Ishikawa (cell line): ENCODE results near the gene CLCA2.

Source experiments
- CEBPB ChIP-seq: IDR thresholded peaks from 2 replicates; pipeline ENCODE4 v1.6.1; 2012
- CREB1 ChIP-seq: IDR thresholded peaks from 2 replicates; pipeline ENCODE4 v1.6.1; 2012; ENCODE audit warnings: low read depth
- EGR1 ChIP-seq: IDR thresholded peaks from 2 replicates; pipeline ENCODE4 v1.6.1; 2012
- EP300 ChIP-seq: IDR thresholded peaks from 2 replicates; pipeline ENCODE4 v1.6.1; 2012; ENCODE audit warnings: borderline replicate concordance
- FOXM1 ChIP-seq: IDR thresholded peaks from 2 replicates; pipeline ENCODE4 v1.6.1; 2012; ENCODE audit warnings: low read depth, borderline replicate concordance
- MAX ChIP-seq: IDR thresholded peaks from 2 replicates; pipeline ENCODE4 v1.6.1; 2012
- NFIC ChIP-seq: IDR thresholded peaks from 2 replicates; pipeline ENCODE4 v1.6.1; 2012
- RAD21 ChIP-seq: IDR thresholded peaks from 2 replicates; pipeline ENCODE4 v1.6.1; 2012; ENCODE audit warnings: low read depth
- REST ChIP-seq: IDR thresholded peaks from 2 replicates; pipeline ENCODE4 v1.6.1; 2012; ENCODE audit warnings: low read depth, mild to moderate bottlenecking
- TAF1 ChIP-seq: IDR thresholded peaks from 2 replicates; pipeline ENCODE4 v1.6.1; 2012; ENCODE audit warnings: low read depth, mild to moderate bottlenecking
- TCF12 ChIP-seq: IDR thresholded peaks from 2 replicates; pipeline ENCODE4 v1.6.1; 2012; ENCODE audit warnings: low read depth
- TEAD4 ChIP-seq: IDR thresholded peaks from 2 replicates; pipeline ENCODE4 v1.6.1; 2012
- USF1 ChIP-seq: IDR thresholded peaks from 2 replicates; pipeline ENCODE4 v1.6.1; 2012
- YY1 ChIP-seq: IDR thresholded peaks from 2 replicates; pipeline ENCODE4 v1.6.1; 2012; ENCODE audit warnings: low read depth
- ZBTB7A ChIP-seq: IDR thresholded peaks from 2 replicates; pipeline ENCODE4 v1.6.1; 2012; ENCODE audit warnings: low read depth

The CLCA2 gene

GRCh38 chr1:86487811-86488141 is 63.8 kb downstream of the CLCA2 start:
- TF ChIP-seq NFIC = no peak
- TF ChIP-seq RAD21 = no peak
- no peak for TF ChIP-seq ZBTB7A
- TF ChIP-seq EP300 = no peak
- no peak for TF ChIP-seq EGR1
- TF ChIP-seq TCF12 = no peak
- TF ChIP-seq CREB1 = no peak
- no peak for TF ChIP-seq YY1
- no peak for TF ChIP-seq TAF1
- no peak for TF ChIP-seq CEBPB
- TF ChIP-seq REST = no peak
- TF ChIP-seq TEAD4 = no peak

GRCh38 chr1:86489242-86489878 is 65.4 kb downstream of the CLCA2 start:
- TF ChIP-seq NFIC (no peak), CEBPB (no peak), TAF1 (no peak), ZBTB7A (no peak), MAX (no peak), USF1 (no peak)

- no peak for TF ChIP-seq TAF1
Observed at GRCh38 chr1:86491171-86491950, 67.4 kb downstream of the CLCA2 start.

- no peak for TF ChIP-seq MAX
- no peak for TF ChIP-seq EGR1
- no peak for TF ChIP-seq ZBTB7A
- no peak for TF ChIP-seq CEBPB
- no peak for TF ChIP-seq CREB1
- TF ChIP-seq YY1 = no peak
- TF ChIP-seq TAF1 = no peak
- TF ChIP-seq EP300 = no peak
- TF ChIP-seq TCF12 = no peak
- TF ChIP-seq FOXM1 = no peak
- no peak for TF ChIP-seq REST
- no peak for TF ChIP-seq TEAD4
- no peak for TF ChIP-seq NFIC
- no peak for TF ChIP-seq USF1
- TF ChIP-seq RAD21 = no peak
Observed at GRCh38 chr1:86498281-86498680, 74.3 kb downstream of the CLCA2 start.

GRCh38 chr1:86499987-86500593 is 76.1 kb downstream of the CLCA2 start:
- TF ChIP-seq USF1 (no peak), RAD21 (peak; percentile 38; the same call in 1 of the 2 replicates), MAX (no peak), CREB1 (no peak)

- TF ChIP-seq USF1 (no peak), NFIC (no peak), RAD21 (no peak), ZBTB7A (no peak), FOXM1 (no peak), REST (no peak)
Observed at GRCh38 chr1:86500714-86501113, 76.7 kb downstream of the CLCA2 start.
